RWPE2 (cell line): ENCODE data around the gene RNF25.

Experiments
- ATAC-seq: fragments of 200-7000 bp; cut with Tn5 transposase; 3 replicates; pipeline ENCODE4 v1.9.1; 2021; ENCODE audit warnings: low read depth
- DNase-seq: peaks from one replicate; pipeline ENCODE4 v3.0.0-alpha.2; 2020; ENCODE audit warnings: low spot score
- H3K27ac ChIP-seq: fragments of 450-650 bp; 2 replicates; pipeline ENCODE4 v1.5.1; 2017; ENCODE audit warnings: mild to moderate bottlenecking; ENCODE audit not compliant: poor library complexity, severe bottlenecking
- H3K27me3 ChIP-seq: fragments of 250-450 bp; sonication (Bioruptor Pico); 2 replicates; pipeline ENCODE4 v1.5.1; 2021; ENCODE audit warnings: mild to moderate bottlenecking, moderate library complexity; ENCODE audit not compliant: insufficient read depth, poor library complexity, severe bottlenecking
- H3K36me3 ChIP-seq: fragments of 250-450 bp; sonication (Bioruptor Pico); 2 replicates; pipeline ENCODE4 v1.5.1; 2020; ENCODE audit warnings: low read depth, mild to moderate bottlenecking, moderate library complexity
- H3K4me1 ChIP-seq: fragments of 250-450 bp; sonication (Bioruptor Pico); 2 replicates; pipeline ENCODE4 v1.5.1; 2021; ENCODE audit warnings: mild to moderate bottlenecking, moderate library complexity; ENCODE audit not compliant: insufficient read depth, poor library complexity, severe bottlenecking
- H3K4me3 ChIP-seq: fragments of 250-450 bp; sonication (Bioruptor Pico); 2 replicates; pipeline ENCODE4 v1.5.1; 2021; ENCODE audit warnings: mild to moderate bottlenecking, moderate library complexity; ENCODE audit not compliant: severe bottlenecking
- H3K9me3 ChIP-seq: fragments of 250-450 bp; sonication (Bioruptor Pico); 2 replicates; pipeline ENCODE4 v1.5.1; 2021; ENCODE audit warnings: mild to moderate bottlenecking, moderate library complexity; ENCODE audit not compliant: severe bottlenecking
- CTCF ChIP-seq: fragments of 450-650 bp; IDR thresholded peaks from one replicate; pipeline ENCODE4 v1.5.1; 2017; ENCODE audit warnings: mild to moderate bottlenecking, moderate library complexity; ENCODE audit not compliant: poor library complexity, severe bottlenecking

The RNF25 gene

GRCh38 chr2:218671654-218672566 is at the start of gene RNF25, which contains the start of gene STK36:
Gene RNF25, minus strand, starts transcription at chr2:218672002. Its CDS starts 32 bp downstream, at chr2:218671970.
Gene STK36, plus strand, starts transcription at chr2:218672086. Its CDS starts 744 bp downstream, at chr2:218672830.
- DNase-seq (peak; percentile 79), ATAC-seq (peak; percentile 93)
- peaks cover 2% of the 10 kb centered on the region for H3K4me1 ChIP-seq
- peak within 1 kb of the TSS; percentile 62 for H3K4me3 ChIP-seq
- no peak for TF ChIP-seq CTCF
- peak within 1 kb of the TSS; percentile 75 for H3K27ac ChIP-seq
- peaks cover 31% of the 10 kb centered on the region for H3K36me3 ChIP-seq
- no peaks in the 10 kb centered on the region for H3K27me3 ChIP-seq
- no peaks in the 10 kb centered on the region for H3K9me3 ChIP-seq

GRCh38 chr2:218721488-218721887 is 49.7 kb upstream of the RNF25 start:
- H3K4me3 ChIP-seq = no peak overlapping the region
- H3K27me3 ChIP-seq = no peaks in the 10 kb centered on the region
- no peak for TF ChIP-seq CTCF
- peaks cover 5% of the 10 kb centered on the region for H3K9me3 ChIP-seq
- H3K27ac ChIP-seq = no peak overlapping the region
- H3K4me1 ChIP-seq = peaks cover 6% of the 10 kb centered on the region
- ATAC-seq = no peak
- peaks cover 20% of the 10 kb centered on the region for H3K36me3 ChIP-seq
- DNase-seq = no peak

- Histone ChIP-seq H3K36me3 (peaks cover 29% of the 10 kb centered on the region), H3K4me3 (no peak overlapping the region), H3K27me3 (no peaks in the 10 kb centered on the region), H3K9me3 (no peaks in the 10 kb centered on the region), H3K4me1 (peaks cover 6% of the 10 kb centered on the region), H3K27ac (no peak overlapping the region)
- no peak for TF ChIP-seq CTCF
- ATAC-seq = no peak
- DNase-seq = no peak
These were observed 48.5 kb upstream of the RNF25 start for GRCh38 chr2:218720048-218721041.

- Histone ChIP-seq H3K27ac (no peak overlapping the region), H3K4me1 (peaks cover 6% of the 10 kb centered on the region), H3K36me3 (peaks cover 30% of the 10 kb centered on the region), H3K27me3 (no peaks in the 10 kb centered on the region), H3K9me3 (no peaks in the 10 kb centered on the region), H3K4me3 (no peak overlapping the region)
- ATAC-seq (no peak), DNase-seq (no peak)
- no peak for TF ChIP-seq CTCF
These were observed 47.7 kb upstream of the RNF25 start for GRCh38 chr2:218719457-218719856.
